ENCODE results near the gene SFXN5.

DNA sequence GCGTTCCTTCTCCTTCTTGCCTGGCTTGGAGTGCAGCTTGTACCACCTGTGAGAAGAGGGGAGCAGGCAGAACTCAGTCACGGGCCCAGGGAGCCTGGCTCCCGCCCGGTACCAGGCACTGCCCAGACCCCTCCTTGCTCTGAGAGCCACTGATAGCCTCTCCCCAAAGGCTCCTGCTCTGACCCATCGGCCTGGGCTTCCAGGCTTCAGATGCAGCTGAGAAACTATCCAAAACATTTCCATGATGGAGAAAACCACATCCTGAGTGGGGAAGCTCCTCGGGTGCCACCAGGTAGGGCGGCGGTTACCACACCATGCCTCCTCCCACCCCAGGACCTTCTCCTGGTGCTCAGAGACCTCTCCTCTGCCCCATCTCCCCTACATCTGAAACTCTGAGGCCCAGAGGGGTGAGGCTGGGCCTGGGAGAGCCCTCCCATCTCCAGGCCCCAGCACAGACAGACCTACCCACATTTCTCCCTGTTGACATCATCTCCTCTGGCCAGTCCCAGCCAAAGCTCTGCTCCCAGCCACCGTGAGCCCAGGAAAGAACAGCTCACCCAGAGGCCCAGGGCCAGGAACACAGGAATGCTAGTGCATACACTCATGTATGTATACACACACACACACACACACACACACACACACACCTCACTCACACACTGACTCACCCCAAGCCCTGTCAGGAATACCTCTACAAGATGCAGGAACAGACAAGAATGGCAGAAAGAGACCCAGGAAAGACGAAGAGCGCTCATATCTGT is 17.9 kb upstream of the SFXN5 start:
- TF ChIP-seq, protein P1, sequence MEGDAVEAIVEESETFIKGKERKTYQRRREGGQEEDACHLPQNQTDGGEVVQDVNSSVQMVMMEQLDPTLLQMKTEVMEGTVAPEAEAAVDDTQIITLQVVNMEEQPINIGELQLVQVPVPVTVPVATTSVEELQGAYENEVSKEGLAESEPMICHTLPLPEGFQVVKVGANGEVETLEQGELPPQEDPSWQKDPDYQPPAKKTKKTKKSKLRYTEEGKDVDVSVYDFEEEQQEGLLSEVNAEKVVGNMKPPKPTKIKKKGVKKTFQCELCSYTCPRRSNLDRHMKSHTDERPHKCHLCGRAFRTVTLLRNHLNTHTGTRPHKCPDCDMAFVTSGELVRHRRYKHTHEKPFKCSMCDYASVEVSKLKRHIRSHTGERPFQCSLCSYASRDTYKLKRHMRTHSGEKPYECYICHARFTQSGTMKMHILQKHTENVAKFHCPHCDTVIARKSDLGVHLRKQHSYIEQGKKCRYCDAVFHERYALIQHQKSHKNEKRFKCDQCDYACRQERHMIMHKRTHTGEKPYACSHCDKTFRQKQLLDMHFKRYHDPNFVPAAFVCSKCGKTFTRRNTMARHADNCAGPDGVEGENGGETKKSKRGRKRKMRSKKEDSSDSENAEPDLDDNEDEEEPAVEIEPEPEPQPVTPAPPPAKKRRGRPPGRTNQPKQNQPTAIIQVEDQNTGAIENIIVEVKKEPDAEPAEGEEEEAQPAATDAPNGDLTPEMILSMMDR (IDR thresholded peaks at IDR 0.05): no peak
- no peak for TF ChIP-seq POLR2A (IDR thresholded peaks at IDR 0.05)

All from vagina (tissue), 2 donors.